GM21786 (cell line): ENCODE data around the gene HNRNPUL2.

Experiments used
- ATAC-seq: cut with Tn5 transposase; IDR thresholded peaks from one replicate; pipeline ENCODE4 v1.9.1; 2021; ENCODE audit not compliant: unreplicated experiment

HNRNPUL2 gene

DNA sequence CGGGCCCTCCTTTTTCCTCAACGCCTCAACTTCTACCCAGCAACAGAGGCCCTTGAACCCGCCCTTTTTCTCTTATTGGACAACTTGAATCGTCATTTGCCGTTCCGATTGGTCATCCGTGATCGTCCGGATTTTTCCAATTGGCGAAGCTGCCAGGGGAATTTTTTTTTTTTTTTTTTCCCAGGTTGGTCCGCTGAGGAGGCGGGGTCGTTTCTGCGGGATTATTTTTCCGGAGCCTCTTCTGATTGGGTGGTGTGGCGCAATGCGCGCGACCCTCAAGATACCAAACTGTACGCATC, 564 bp upstream of the HNRNPUL2 start:
- peak; percentile 49 for ATAC-seq

DNA sequence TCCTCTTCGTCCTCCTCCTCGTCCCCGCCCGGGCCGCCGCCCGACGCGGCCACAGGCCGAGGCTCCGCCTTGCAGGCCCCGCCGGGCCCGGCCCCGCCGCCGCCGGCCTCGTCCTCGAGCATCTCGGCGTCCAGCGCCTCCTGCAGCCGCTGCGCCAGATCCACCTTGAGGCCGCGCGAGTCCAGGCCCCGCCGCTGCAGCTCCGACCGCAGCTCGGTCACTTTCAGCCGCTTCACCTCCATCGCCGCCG, 417 bp downstream of the HNRNPUL2 start:
- no peak for ATAC-seq

DNA sequence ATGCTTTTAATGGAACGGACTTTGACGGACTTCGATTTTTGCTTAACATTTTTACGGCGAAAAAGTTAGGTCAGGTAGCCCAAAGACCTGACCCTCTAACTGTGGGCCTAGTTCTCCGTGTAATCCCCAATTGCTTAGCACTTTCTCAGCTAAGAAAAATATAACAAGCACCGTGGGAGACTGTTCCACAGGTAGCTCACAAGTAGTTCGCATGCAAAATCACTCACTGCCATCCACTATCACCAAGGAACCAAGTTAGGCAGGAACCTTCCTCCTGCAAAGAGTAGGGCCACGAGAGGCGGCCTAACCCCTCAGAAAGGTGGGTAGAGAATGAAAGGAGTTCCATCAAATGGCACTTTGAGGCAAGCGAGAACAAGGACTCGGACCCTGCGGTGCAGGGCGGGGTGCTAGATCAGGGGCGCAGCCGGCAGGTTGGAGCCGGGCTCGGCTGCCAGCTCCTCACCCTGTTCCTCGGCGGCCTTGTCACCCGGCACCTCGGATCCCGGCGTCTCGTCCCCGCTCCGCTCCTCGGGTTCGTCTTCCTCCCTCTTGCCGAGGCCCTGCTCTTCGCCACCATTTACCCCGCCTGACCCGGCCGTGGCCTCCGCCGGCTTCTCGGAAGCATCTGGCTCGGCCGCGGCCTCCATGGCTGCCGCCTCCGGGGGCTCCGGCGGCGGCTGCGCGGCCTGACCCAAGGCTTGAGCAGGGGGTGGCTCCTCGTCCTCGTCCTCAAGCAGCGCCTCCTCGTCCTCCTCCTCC, 922 bp downstream of the HNRNPUL2 start:
- no peak for ATAC-seq

DNA sequence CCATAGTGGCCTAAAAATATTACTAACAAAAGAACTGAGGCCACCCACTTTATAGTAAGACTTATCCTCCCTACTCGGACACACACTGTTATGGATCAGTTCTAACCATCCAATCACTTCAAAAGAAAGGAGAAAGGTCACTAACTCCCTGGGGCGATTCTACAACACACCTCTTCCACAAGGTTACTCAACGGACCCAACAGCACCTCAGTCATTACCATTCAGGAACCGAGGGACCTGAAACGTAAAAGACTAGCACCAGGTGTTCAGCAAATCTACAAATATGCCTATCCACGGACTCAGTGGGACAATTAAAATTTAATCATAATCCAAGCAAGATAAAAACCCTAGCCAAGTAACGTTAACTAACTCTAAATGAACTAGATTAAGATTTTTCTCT, 1.6 kb downstream of the HNRNPUL2 start:
- ATAC-seq, result no peak

DNA sequence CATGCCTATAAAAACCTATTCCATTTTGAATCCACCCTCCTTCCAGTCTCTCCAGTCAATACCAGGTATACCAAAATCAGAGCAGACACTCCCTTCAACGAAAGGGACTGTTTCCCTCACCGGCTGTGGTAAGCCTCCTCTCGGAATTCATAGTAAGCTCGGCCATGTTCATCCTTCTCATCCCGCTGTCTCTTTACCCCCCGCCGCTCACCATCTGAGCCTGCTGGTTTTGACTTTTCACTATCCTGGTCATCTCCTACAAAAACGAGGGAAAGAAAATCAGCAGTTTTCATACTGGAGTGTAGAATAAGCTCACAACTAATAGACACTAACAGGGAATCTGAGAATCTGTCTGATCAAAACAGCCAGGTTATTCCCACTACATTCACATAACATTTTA, 3.1 kb downstream of the HNRNPUL2 start:
- ATAC-seq, result no peak

DNA sequence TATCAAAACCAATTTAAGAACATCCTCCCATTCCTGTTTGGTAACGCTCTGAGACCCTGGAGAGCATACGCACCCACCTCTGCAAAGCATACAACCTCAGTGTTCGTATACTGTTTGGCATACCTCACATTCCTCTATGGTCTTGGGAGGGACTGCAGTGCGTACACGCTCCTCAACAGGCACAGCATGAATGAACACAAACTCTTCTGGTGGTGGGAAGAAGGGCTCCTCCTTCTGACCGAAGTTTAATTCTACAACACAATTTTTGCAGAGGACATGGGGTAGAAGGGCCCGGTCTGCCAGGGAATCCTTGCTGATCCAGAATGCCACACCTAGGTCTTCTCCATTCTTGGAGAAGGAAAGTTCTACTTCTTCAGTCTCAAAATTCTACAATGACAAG, 5.3 kb downstream of the HNRNPUL2 start:
- ATAC-seq, result no peak

DNA sequence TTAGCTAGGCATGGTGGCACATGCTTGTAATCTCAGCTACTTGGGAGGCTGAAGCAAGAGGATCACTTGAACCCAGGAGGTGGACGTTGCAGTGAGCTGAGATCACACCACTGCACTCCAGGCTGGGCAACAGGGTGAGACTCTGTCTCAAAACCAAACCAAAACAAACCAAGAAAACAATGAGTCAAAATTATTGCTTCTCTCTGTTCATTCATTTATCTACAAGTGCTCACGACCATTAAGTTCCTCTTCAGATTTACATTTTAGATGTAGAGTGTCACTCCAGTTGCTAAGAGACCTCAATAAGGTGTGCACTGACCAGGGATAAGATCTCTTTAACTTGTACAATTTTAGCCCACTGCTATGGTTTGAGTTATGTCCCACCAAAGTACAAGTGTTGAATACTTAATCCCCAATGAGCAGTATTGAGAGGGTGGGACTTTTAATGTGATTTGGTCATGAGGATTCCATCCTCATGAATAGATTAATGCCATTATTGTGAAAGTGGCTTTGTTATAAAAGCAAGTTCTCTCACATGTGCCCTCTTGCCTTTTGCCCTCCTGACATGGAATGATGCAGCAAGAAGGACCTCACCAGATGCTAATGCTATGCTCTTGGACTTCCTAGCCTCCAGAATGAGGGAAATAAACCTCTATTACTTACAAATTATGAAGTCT, 7.8 kb downstream of the HNRNPUL2 start:
- no peak for ATAC-seq

DNA sequence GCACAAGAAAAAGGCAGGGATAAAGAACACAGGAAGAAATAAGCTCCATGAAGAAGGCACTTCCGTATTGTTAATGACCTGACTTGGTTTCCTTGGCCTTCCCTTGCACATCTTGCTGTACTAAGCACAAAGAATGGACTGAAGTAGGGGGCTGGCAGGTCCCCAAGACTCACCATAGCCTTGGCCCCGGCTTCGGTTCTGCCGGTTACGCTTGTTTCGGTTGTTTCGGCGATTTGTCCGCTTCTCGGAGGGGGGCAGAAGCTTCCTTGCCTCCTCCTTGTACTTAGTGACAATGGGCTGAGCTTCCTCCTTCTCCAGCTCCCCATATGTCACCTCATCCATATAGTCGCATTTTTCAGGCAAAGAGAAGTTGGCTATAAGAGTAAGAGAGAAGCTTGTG, 10.4 kb downstream of the HNRNPUL2 start:
- no peak for ATAC-seq

DNA sequence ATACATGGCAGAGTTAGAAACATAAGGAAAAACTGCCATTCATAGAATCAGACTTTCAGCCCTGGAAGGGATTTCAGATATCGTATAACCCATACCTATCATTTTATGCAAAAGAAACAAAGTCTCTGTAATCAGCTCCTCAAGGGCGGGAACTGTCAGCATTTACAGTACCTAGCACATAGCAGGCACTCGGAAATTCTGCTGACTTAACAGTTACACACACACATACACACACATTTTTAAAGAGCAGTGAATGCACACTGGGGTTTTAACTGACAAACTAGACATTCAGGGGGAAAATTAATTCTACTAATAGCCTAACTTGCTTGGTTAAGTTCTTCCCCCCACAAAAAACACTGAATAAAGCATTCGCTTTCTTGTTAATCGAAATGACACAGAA, 11.1 kb downstream of the HNRNPUL2 start:
- ATAC-seq, result no peak

DNA sequence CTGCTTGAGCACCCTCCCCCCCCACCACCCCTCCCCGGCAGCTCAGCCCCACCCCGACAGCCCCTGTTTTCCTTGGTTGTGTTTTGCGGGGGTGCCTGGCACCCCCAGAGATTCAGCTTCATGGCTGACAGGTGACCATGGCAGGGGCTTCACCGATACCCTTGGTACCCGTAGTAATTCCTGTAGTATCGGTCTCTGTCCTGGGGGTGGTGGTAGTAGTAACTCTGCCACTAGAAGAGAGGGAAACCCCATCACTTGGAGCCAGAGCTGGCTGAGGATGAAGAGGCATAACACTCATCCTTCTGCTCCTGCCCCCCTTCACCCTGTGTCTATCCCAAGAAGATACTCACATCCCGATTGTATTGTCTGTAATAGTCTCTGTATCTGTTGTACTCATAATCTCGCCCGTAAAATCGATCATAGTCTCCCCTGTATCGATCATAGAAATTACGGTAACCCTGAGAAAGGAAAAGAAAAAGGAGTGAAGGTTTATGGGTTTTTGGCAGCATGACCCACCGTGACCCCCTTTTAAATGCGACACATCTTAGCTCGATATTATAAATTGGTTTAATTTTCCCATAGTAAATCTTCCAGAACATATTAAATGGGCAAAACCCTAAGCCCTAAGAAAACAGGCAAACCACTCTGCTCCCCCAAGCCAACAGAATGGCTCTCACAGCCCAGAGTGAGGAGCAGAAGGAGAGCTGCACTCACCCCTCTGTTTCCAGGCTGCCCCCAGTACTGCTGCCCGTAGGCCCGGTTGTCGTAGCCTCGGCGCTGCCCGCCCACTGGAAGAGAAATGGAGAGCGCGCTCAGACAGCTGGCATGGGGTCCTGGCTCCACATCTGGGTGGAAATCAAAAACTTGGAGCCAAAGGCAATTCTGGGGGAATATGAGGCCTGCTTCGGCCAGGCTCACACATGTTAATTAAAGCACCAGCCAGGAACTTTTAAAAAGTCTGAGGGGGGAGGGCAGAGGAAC, 11.8 kb downstream of the HNRNPUL2 start:
- ATAC-seq, result no peak

DNA sequence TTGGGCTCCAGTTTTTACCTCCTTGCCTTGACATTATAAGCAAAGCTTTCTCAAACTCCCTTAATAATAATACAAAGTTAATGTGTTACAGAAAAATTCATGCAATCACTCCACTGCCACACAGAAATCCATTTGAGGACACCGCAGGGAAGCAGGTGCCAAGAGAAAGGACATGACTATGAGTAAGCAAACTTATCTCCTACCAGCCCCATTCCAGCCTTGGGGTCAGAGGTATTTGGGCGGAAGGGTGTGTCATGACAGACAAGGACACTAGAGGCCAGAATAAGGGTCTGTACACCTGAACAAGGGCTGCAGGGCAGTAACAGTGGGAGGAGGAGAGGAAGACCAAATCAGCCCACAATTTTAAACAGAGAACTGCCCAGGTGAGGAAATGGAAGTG, 13.9 kb downstream of the HNRNPUL2 start:
- no peak for ATAC-seq

DNA sequence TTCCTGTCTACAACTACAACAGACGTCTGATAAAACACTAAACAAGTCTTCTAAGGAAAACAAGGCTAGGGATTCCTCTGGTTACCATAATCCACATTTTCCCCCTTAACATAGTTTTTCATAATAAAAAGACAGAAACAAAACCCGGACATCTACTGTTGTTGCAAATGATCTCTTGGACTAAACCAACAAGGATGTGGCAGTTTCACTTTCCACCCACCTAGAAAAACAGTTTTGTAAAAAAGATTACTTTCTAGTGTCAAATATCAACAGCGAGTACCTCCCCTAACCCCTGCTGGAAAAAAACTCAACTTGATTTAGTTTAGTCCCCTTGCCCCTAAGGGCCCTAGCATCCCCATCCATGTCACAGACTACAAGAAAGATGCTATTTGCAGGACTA, 14.4 kb downstream of the HNRNPUL2 start:
- no peak for ATAC-seq

DNA sequence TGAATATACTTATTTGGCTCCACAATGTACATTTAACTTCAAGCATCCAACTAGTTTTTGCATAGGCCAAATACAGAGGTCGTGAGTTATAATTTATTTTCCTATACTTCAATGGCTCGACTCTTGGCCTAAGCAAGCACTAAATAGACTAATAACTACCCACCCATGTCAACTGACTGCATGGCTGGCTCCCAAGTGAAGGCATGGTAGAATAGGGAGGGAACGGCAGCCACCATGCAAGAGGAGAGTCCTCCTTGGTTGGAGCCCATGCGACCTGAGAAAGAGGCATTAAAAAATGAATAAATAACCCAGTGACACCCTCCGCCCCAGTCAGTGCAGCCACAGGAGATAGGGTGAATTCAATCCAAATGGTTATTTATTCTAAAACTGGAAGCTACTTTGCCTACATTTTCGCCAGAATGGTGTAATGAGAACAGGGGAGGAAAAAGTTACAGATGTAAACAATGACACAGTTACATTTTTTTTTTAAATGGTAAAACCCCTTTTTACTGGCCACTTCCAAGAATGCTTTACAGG, 14.9 kb downstream of the HNRNPUL2 start:
- no peak for ATAC-seq

DNA sequence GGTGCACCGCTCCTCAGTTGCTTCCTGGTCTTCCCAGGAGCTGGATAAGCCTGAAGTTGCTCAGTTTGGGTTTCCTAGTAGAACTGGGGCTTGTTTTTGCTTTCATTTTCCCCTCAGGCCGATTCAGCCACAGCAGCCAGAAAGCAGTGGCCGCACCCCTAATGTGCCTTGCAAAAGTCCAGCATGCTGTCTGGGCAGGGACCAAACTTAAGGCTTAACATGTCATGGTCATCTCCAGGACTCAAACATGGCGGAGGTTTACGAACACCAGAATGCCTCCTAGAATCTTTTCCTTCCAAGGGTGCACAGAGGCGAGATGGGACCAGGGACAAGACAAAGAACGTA, 17.3 kb downstream of the HNRNPUL2 start:
- ATAC-seq, result peak; percentile 5

DNA sequence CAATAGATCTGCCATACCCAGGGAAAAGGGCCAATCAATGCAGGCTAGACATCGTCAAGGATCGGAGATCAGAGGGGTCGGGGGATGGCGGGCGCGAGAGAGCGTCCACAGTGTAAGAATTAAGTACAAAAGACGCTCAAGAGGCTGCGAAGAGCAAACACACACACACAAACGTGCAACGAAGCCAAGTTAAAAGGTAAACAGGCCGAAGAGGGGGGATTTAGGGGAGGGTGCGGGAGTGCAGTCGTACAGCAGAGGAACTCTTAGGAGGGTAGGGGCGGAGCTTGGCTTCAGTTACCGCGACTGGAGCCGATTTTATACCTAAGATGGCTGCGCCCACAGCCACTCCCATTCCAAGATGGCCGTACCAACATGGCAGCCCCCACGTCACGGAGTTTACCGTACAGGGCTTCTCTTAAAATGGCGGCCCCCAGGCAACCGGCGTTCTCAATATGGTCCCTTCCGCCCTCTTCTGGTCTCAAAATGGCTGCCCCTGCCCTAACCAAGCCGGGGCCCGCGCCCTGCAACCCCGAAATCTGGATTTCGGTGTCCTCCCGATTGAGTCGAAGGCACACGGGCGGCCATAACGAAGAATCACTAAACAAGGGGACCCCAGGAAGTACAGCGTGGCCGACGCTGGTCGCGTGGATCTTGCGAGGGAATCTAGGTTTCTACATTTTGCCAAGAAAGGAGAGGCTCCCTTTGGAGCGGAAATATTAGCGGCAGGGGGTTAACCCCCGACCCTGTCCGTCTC, 17.8 kb downstream of the HNRNPUL2 start:
- ATAC-seq, result peak; percentile 63

DNA sequence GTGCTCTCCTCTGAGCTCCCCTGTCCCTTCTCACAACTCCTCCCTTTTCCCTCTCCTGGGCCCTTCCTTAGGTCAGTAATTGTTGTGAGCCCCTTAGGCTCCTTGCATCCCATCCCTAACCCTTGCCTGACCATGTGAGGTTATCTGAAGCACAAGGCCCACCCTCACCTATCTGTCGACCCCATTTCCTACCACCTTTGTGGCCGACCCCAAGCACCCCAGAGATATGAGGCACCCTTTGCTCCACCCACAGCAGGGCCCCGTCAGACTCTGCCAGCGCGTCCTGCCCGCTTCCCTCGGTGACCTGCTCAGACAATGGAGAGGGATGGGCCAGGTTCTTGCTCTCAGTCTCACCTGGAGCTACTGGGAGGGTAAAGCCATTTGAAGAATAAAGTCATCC, 18.5 kb downstream of the HNRNPUL2 start:
- no peak for ATAC-seq

DNA sequence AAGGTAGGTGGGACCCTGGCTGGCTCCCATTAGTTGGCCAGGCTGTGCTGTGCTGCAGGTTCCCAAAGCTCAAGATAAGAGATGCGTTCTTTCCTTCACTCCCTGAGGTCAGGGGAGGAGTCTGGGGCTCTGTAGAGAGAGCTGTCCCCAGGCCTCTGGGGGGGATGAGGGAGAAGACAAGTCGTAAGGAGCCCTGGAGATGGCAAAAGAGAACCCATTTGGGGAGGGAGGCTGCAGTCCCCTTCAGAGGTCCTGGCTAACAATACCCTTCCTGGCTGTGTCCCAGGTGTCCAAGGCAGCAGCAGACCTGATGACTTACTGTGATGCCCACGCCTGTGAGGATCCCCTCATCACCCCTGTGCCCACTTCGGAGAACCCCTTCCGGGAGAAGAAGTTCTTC, 18.9 kb downstream of the HNRNPUL2 start:
- ATAC-seq, result no peak

DNA sequence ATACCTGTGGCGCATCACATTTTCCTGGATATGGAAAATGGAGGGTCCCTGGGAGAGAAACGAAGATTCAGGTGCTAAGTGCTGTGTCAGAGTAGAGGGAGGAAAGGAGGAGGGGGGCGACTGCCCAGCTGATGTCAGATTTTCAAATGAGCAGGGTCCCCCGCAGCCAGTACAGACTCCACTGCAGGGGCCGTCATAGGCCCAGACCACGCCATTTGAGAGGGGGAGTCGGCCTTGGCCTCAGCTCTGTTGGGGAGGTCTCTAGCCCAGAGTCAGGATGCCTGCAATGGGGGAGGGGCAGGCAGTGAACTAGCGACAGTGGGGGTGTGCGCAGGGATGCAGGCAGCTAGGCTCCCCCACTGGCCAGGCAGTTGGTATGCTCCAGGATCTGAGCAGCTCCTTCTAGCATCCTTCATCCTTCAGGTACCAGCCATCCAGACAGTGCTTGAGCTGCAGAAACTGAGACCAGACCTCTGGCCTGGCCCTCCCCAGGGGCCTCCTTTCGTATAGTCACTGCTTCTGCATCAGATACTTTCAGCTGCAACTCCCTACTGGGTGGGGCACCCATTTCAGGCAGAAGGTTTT, 19.9 kb downstream of the HNRNPUL2 start, which contains the start of the genes BSCL2 and GNG3:
BSCL2 (minus strand) TSS at position 148 of the 585 bp plus-strand sequence. CDS start 229 bp downstream, outside the sequence.
GNG3 (plus strand) TSS at position 400 of the 585 bp plus-strand sequence. CDS start 620 bp downstream, outside the sequence.
- ATAC-seq, result no peak

DNA sequence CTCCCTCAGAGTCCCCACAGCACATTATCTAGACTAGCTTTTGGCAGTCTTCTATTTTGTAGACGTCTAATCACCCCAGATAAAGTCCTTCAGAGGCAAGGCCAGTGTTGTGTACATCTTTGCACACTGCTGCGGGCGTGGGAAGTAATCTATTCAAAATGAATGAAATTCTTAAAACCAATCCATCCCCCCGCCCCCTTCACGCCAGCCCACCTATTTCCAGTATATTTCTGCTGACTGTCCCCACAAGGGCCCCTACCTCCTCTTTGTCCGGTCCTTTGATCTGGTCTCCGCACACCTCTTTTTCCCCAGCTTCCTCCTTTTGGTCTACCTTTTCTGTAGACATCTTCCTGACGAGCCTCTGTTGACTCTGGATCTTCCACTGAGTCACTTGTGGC, 20.4 kb downstream of the HNRNPUL2 start:
- no peak for ATAC-seq
